Cardiac fibroblast (primary cell): ENCODE measurements around the gene KITLG.
A peak's percentile ranks its signal among the peaks of the same experiment; 100 is the strongest.

Experiments
- DNase-seq, 2 donors: peaks; one replicate each; pipeline versions ENCODE4 v3.0.0 to v3.0.0-alpha.2; 2010; ENCODE audit warnings: low read depth in 2 of 2
- H3K4me3 ChIP-seq, 2 donors: replicated peaks in 1 of 2; 1 replicate in 1 of 2; 2 replicates in 1 of 2; pipeline ENCODE4 v1.5.1; 2011; ENCODE audit warnings: low read depth in 2 of 2, low read length in 2 of 2, mild to moderate bottlenecking in 2 of 2, moderate library complexity in 1 of 2
- CTCF ChIP-seq: IDR thresholded peaks from one replicate; pipeline ENCODE4 v1.5.1; 2011; ENCODE audit warnings: low read depth, mild to moderate bottlenecking, low read length, inconsistent platforms

KITLG gene

GRCh38 chr12:88591343-88591742, 11.1 kb upstream of the KITLG start:
- no peak for DNase-seq
- no peak for TF ChIP-seq CTCF
- H3K4me3 ChIP-seq = no peak overlapping the region

- TF ChIP-seq CTCF = no peak
- no peak for DNase-seq
Measured at GRCh38 chr12:88590851-88591250, 10.6 kb upstream of the KITLG start.

GRCh38 chr12:88585077-88585476, 4.8 kb upstream of the KITLG start:
- no peak overlapping the region for H3K4me3 ChIP-seq
- no peak for DNase-seq
- TF ChIP-seq CTCF = no peak

More at GRCh38 chr12:88590851-88591250, 10.6 kb upstream of the KITLG start:
- no peak overlapping the region for H3K4me3 ChIP-seq

- DNase-seq = no peak
- no peak for TF ChIP-seq CTCF
- H3K4me3 ChIP-seq = peak overlapping the region; percentile 70 to 77
Measured at GRCh38 chr12:88579601-88580050, 645 bp downstream of the KITLG start.

GRCh38 chr12:88579161-88579517, 1.1 kb downstream of the KITLG start:
- H3K4me3 ChIP-seq = peak overlapping the region; percentile 70 to 77
- DNase-seq = peak in 1 of 2 donors; percentile 47
- peak; percentile 65 for TF ChIP-seq CTCF

- peak in 1 of 2 donors; percentile 47 for DNase-seq
- no peak for TF ChIP-seq CTCF
Measured at GRCh38 chr12:88578276-88579160, 1.8 kb downstream of the KITLG start.

More at GRCh38 chr12:88578276-88579160, 1.8 kb downstream of the KITLG start:
- H3K4me3 ChIP-seq = peak overlapping the region; percentile 70 to 77
